Activated naive CD8-positive, alpha-beta T cell treated with anti-CD3 and anti-CD28 coated beads for 36 hours (primary cell): ENCODE results near the gene PFN1. TPM values are rescaled to one million over a fixed set of nuclear protein-coding genes. Genes with fewer than 3 reads are reported as not detected.
"Not testable (repeated sequence)": the region's sequence is repeated elsewhere in the genome, so short reads cannot be mapped to it uniquely, and the experiment has no call there.

Source experiments
- DNase-seq: peaks from one replicate; pipeline ENCODE4 v3.0.0; 2021
- H3K27ac Mint-ChIP-seq: one replicate; pipeline ENCODE4 v1.8.0; 2022; ENCODE audit warnings: mild to moderate bottlenecking, moderate library complexity, mixed read lengths
- H3K27me3 Mint-ChIP-seq: one replicate; pipeline ENCODE4 v1.8.0; 2022; ENCODE audit warnings: mild to moderate bottlenecking, mixed read lengths
- H3K36me3 Mint-ChIP-seq: one replicate; pipeline ENCODE4 v1.8.0; 2021; ENCODE audit warnings: mild to moderate bottlenecking, mixed read lengths
- H3K4me1 Mint-ChIP-seq: one replicate; pipeline ENCODE4 v1.8.0; 2021; ENCODE audit warnings: mixed read lengths
- H3K4me3 Mint-ChIP-seq: one replicate; pipeline ENCODE4 v1.8.0; 2022; ENCODE audit warnings: mild to moderate bottlenecking, moderate library complexity, mixed read lengths
- H3K9me3 Mint-ChIP-seq: one replicate; pipeline ENCODE4 v1.8.0; 2022; ENCODE audit warnings: mixed read lengths
- total RNA-seq, 2 experiments: library from RNA; stranded (reverse); gene quantifications; one replicate each; pipeline ENCODE4 v1.2.3, GENCODE V29; 2021

The PFN1 gene
- total RNA-seq, 2 experiments from 2014 or later, result 1,791 to 1,802 TPM

DNA sequence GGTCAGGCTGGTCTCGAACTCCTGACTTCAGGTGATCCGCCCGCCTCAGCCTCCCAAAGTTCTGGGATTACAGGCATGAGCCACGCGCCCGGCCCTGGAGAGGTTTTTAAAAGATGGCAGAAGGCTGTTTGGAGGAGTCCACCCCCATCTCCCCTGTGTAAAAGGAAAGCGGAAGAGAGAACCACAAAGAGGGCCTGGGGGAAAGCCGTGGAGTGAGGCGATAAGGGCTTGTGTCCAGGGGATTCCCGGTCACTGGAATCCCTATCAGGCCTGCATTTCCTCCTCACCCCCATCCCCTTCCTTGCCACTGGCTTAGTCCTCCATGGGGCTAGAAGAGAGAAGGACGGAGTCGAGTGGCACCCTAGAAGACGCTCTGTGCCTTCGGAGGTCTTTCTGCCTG, 16.4 kb downstream of the PFN1 start, which contains the start of gene GP1BA:
TSS of gene GP1BA (plus strand) at position 315 of the 400 bp plus-strand sequence. CDS start 328 bp downstream, outside the sequence.
- Mint-ChIP-seq H3K4me3 (no peak within 1 kb of the TSS), H3K36me3 (peaks cover 10% of the 10 kb centered on the region)

DNA sequence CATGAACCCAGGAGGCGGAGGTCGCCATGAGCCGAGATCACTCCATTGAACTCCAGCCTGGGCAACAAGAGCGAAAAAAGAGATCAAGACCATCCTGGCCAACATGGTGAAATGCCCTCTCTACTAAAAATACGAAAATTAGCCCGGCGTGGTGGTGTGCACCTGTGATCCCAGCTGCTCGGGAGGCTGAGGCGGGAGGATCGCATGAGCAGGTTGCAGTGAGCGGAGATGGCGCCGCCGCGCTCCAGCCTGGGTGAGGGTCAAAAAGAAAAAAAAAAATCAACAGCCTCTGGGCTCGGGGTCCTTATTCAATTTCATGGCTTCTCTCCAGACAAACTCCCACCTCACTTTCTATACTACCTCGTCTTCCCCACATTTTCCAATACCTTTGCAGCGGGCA, 19.4 kb downstream of the PFN1 start:
- no peak overlapping the region for H3K27ac Mint-ChIP-seq
- H3K4me1 Mint-ChIP-seq, result peaks cover 7% of the 10 kb centered on the region
- peaks cover 6% of the 10 kb centered on the region for H3K27me3 Mint-ChIP-seq
- no peak overlapping the region for H3K4me3 Mint-ChIP-seq
- DNase-seq, result no peak
- H3K9me3 Mint-ChIP-seq, result no peaks in the 10 kb centered on the region
- H3K36me3 Mint-ChIP-seq, result peaks cover 13% of the 10 kb centered on the region

More for the DNA sequence above, 16.4 kb downstream of the PFN1 start, which contains the start of gene GP1BA:
- no peak for DNase-seq
- Mint-ChIP-seq H3K27me3 (peaks cover 10% of the 10 kb centered on the region), H3K27ac (peak within 1 kb of the TSS; percentile 23), H3K9me3 (no peaks in the 10 kb centered on the region), H3K4me1 (peaks cover 22% of the 10 kb centered on the region)

DNA sequence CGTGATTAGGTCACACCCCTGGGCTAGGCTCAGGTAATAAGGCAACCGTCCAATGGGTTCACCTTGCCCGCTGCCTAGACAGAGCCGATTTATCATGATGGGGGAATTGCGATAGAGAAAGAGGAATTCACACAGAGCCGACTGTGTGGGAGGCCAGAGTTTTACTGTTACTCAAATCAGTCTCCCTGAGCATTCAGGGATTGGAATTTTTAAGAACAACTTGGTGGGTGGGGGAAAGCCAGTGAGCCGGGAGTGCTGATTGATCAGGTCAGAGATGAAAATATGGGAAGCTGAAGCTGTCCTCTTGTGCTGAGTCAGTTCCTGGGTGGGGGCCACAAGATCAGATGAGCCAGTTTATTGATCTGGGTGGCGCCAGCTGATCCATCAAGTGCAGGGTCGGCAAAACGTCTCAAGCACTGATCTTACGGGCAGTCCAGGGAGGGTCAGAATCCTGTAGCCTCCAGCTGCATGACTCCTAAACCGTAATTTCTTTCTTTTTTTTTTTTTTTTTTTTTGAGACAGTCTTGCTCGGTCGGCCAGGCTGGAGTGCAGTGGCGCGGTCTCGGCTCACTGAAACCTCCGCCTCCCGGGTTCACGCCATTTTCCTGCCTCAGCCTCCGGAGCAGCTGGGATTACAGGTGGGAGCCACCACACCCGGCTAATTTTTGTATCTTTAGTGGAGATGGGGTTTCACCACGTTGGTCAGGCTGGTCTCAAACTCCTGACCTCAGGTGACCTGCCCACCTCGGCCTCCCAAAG, 21.6 kb downstream of the PFN1 start:
- H3K9me3 Mint-ChIP-seq, H3K4me3 Mint-ChIP-seq, DNase-seq, H3K4me1 Mint-ChIP-seq, H3K36me3 Mint-ChIP-seq, H3K27me3 Mint-ChIP-seq, H3K27ac Mint-ChIP-seq: not testable (repeated sequence)

DNA sequence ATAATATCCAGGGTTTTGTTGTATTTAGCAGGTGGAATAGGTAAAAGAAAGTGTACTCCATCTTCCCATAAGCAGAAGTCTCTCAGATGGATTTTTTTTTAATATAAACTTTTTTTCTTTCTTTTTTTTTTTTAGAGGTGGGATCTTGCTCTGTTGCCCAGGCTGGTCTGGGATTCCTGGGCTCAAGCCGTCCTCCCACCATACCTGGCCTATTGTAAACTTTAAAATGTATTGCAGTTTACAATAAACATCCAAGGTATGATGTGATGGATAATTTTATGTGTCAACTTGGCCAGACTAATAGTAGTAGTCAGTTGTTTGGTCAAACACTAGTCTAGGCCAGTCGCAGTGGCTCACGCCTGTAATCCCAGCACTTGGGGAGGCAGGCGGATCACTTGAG, 27.0 kb downstream of the PFN1 start:
- Mint-ChIP-seq H3K27ac (no peak overlapping the region), H3K4me1 (no peaks in the 10 kb centered on the region), H3K9me3 (no peaks in the 10 kb centered on the region), H3K36me3 (peaks cover 2% of the 10 kb centered on the region), H3K27me3 (no peaks in the 10 kb centered on the region), H3K4me3 (no peak overlapping the region)
- DNase-seq, result no peak

DNA sequence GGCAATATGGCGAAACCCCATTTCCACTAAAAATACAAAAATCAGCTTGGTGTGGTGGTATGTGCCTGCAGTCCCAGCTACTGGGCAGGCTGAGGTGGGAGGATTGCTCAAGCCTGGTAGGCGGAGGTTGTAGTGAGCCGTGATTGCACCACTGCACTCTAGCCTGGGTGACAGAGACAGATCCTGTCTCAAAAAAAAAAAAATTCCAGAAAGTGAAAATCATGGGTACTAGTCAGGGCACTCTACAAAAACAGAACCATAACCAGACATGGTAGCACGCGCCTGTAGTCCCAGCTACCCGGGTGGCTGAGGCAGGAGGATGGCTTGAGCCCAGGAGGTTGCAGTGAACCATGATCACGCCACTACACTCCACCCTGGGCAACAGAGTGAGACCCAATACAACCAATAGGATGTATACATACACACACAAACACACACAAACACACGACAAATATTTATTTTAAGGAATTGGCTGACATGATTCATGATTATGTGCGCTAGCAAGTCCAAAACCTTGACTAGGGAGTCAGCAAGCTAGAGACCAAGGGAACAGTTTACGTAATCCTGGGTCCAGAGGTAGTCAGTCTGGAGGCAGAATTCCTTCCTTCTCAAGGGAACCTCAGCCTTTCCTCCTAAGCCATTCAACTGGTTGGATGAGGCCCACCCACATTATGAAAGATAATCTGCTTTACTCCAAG, 27.8 kb downstream of the PFN1 start:
- no peak for DNase-seq
- Mint-ChIP-seq H3K4me1 (no peaks in the 10 kb centered on the region), H3K9me3 (no peaks in the 10 kb centered on the region), H3K27me3 (no peaks in the 10 kb centered on the region), H3K36me3 (peaks cover 2% of the 10 kb centered on the region), H3K4me3 (no peak overlapping the region), H3K27ac (no peak overlapping the region)

DNA sequence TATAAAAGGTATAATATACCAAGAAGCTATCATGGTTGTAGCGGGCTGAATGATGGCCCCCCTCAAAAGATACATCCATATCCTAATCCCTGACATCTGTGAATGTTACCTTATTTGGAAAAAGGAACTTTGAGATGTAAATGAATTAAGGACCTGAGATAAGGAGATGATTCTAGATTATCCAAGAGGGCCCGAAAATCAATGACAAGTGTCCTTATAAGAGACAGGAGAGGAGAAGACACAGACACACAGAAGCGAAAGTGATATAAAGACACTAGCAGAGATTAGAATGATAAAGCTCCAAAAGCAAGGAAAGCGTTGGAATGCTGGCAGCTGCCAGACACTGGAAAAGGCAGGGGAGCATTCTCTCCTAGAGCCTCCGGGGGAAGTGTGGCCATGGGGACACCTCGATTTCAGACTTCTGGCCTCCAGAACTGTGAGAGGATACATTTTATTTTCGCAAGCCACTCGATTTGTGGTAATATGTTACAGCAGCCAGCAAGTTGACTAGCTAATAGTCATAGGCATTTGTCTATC, 28.8 kb downstream of the PFN1 start:
- Mint-ChIP-seq H3K27me3 (no peaks in the 10 kb centered on the region), H3K36me3 (peaks cover 2% of the 10 kb centered on the region)

DNA sequence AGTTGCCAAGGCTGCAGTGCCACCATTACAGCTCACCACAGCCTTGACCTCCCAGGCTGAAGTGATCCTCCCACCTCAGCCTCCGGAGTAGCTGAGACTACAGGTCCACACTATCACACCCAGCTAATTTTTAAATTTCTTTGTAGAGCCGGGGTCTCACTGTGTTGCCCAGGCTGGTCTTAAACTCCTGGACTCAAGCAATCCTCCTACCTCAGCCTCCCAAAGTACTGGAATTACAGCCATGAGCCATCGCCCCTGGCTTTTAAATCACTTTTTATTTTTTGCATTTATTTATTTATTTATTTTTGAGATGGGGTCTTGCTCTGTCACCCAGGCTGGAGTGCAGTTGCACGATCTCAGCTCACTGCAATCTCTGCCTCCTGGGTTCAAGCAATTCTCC, 33.8 kb downstream of the PFN1 start:
- not testable (repeated sequence) for H3K4me1 Mint-ChIP-seq, H3K27me3 Mint-ChIP-seq

More for the DNA sequence above, 28.8 kb downstream of the PFN1 start:
- Mint-ChIP-seq H3K4me1 (no peaks in the 10 kb centered on the region), H3K9me3 (no peaks in the 10 kb centered on the region), H3K27ac (no peak overlapping the region), H3K4me3 (no peak overlapping the region)
- DNase-seq, result no peak

DNA sequence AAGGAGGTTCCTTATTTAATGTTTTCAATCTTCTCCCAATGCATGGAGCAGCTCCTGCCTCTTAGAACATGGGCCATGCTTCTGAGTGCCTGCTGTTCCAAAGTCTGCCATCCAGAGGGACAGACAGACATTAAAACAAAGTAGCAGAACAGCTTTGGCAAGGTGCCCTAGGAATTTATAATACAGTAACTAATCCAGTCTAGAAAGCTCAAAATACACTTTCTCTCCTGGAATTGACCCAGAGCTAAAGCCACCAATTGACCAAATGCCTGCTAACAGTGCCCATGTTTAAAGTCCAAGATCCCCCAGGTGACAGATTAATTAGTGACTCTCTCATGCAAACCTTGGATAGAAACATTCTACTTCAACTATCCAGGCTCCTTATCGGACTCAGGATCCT, 34.3 kb downstream of the PFN1 start:
- no peaks in the 10 kb centered on the region for H3K36me3 Mint-ChIP-seq
- H3K27me3 Mint-ChIP-seq, result no peaks in the 10 kb centered on the region
- DNase-seq, result no peak
- H3K9me3 Mint-ChIP-seq, result no peaks in the 10 kb centered on the region
- H3K4me3 Mint-ChIP-seq, result no peak overlapping the region
- no peak overlapping the region for H3K27ac Mint-ChIP-seq
- H3K4me1 Mint-ChIP-seq, result no peaks in the 10 kb centered on the region

More for the DNA sequence above, 33.8 kb downstream of the PFN1 start:
- H3K4me3 Mint-ChIP-seq, H3K36me3 Mint-ChIP-seq, H3K9me3 Mint-ChIP-seq, DNase-seq, H3K27ac Mint-ChIP-seq: not testable (repeated sequence)

DNA sequence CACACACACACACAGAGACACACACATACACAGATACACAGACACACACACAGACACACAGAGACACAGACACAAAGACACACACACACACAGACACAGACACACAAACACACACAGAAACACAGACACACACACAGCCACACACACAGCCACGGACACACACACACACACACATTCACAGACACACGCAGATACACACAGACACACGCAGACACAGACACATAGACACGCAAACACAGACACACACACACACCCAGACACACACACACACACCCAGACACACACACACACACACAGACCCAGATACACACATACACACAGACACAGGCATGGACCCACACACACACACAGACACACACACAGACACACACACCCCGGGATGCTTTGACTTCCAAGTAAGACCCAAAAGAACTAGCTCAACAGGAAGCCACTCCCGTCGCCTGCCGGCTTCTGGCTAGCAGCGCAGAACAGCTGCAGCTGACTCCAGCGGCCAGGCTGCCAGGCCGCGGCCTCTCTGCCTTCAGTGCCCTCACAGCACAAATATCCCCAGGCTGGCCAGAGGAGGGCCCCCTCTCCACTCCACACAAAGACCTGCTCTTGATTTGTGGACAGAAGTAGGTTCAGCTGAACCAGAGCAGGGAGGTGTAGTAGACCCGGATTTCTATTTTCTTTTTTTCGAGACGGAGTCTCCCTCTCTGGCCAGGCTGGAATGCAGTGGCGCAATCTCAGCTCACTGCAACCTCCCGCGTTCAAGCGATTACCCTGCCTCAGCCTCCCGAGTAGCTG, 39.4 kb downstream of the PFN1 start:
- Mint-ChIP-seq H3K4me1 (peaks cover 6% of the 10 kb centered on the region), H3K27ac (no peak overlapping the region), H3K4me3 (no peak overlapping the region), H3K27me3 (no peaks in the 10 kb centered on the region), H3K9me3 (no peaks in the 10 kb centered on the region), H3K36me3 (no peaks in the 10 kb centered on the region)
- DNase-seq, result peak; percentile 77

DNA sequence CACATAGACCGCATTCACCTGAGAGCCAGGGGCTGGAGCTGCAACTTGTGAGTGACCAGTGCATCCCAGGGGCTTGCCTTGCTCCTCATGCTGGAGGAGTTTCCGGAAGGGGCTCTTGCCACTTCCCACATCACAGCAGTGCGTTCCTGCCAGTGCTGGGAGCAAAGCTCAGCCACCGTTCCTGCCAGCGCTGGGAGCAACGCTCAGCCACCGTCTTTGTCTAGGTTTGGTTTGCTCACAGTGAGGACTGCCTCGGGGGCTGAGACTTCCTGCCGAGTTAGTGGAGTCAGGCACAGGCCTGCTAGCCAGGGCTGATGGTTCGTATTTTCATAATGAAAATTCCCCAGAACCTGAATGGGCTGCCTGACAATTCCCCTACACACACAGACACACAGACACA, 40.0 kb downstream of the PFN1 start:
- H3K4me3 Mint-ChIP-seq, result no peak overlapping the region

DNA sequence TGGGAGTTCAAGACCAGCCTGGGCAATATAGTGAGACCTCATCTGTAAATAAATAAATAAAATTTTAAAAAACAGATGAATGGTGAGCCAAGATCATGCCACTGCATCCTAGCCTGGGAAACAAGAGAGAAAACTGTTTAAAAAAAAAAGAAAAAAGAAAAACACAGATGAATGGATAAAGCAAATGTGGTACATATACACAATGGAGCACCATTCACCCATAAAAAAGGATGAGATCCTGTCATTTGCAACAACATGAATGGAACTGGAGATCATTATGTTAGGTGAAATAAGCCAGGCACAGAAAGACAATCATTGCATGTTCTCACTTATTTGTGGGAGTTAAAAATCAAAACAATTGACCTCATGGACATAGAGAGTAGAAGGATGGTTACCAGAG, 41.7 kb downstream of the PFN1 start:
- H3K27ac Mint-ChIP-seq, H3K36me3 Mint-ChIP-seq, H3K9me3 Mint-ChIP-seq, H3K4me3 Mint-ChIP-seq, H3K27me3 Mint-ChIP-seq, DNase-seq: not testable (repeated sequence)
- H3K4me1 Mint-ChIP-seq, result peaks cover 23% of the 10 kb centered on the region

More for the DNA sequence above, 40.0 kb downstream of the PFN1 start:
- no peaks in the 10 kb centered on the region for H3K9me3 Mint-ChIP-seq
- H3K27me3 Mint-ChIP-seq, result no peaks in the 10 kb centered on the region
- no peaks in the 10 kb centered on the region for H3K36me3 Mint-ChIP-seq
- no peak for DNase-seq
- H3K4me1 Mint-ChIP-seq, result peaks cover 10% of the 10 kb centered on the region
- no peak overlapping the region for H3K27ac Mint-ChIP-seq

DNA sequence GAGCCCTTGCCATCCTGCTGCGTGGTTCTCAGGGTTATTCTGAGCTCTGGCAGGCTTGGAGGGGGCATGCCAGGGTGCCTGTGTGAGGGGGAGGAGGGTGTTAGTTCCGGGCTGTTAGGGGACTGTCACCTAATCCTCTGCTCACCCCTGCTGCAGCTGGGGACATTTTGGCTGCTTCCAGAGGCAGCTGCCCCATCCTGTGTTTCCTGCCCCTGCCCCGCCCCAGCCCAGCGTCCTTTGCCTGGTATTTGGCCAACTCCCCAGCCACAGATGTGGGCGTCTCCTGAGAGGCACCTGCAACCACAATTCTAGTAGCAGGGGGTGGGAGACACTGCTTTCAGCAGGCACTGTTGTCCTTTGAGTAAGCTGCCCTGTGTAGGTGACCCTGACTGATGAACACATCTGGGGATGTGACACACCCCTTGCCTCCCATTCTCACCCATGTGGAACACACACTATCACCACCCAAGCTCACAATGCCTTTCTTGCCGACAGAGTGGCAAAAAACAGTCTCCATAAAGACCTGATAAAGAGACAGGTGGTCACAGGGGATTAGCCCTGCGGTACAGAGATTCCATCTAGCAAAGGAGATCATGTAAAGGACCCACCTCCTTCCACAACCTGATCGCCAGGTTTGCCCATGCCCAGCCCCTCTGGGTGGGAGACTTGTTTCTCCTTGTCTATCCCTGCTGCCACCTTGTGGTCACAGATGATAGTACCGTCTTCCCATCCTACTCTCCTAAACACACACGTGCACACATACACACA, 45.1 kb downstream of the PFN1 start, which contains the start of gene CHRNE:
TSS of gene CHRNE (minus strand) at position 48 of the 768 bp plus-strand sequence. CDS start at position 13, 35 bp downstream.
- peaks cover 35% of the 10 kb centered on the region for H3K4me1 Mint-ChIP-seq

DNA sequence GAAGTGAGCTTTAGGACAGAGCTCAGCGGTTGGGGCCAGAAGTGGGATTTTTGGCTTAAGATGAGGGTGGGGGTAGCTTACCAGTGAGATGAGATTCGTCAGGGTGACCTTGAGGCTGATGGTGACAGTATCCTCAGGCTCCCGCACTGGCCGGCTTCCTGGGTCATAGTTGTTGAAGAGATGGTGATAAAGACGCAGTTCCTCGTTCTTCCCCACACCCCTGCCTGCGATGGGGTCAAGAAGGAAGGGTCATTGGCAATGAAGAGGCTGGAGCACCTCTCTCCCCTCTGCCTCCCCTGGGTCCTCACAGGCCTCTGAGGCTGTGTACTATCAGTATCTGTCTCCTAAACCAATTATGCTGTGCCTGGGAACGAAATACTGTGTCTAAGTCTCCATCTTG, 45.8 kb downstream of the PFN1 start:
- peak overlapping the region; percentile 52 for H3K27ac Mint-ChIP-seq
- H3K4me3 Mint-ChIP-seq, result no peak overlapping the region
- H3K4me1 Mint-ChIP-seq, result peaks cover 33% of the 10 kb centered on the region
- peaks cover 10% of the 10 kb centered on the region for H3K36me3 Mint-ChIP-seq
- no peaks in the 10 kb centered on the region for H3K9me3 Mint-ChIP-seq
- DNase-seq, result no peak
- H3K27me3 Mint-ChIP-seq, result no peaks in the 10 kb centered on the region

More for the DNA sequence above, 45.1 kb downstream of the PFN1 start, which contains the start of gene CHRNE:
- H3K27ac Mint-ChIP-seq, result peak within 1 kb of the TSS; percentile 52
- no peaks in the 10 kb centered on the region for H3K9me3 Mint-ChIP-seq
- no peaks in the 10 kb centered on the region for H3K27me3 Mint-ChIP-seq
- peaks cover 10% of the 10 kb centered on the region for H3K36me3 Mint-ChIP-seq
- H3K4me3 Mint-ChIP-seq, result peak within 1 kb of the TSS; percentile 16
- DNase-seq, result peak; percentile 71

DNA sequence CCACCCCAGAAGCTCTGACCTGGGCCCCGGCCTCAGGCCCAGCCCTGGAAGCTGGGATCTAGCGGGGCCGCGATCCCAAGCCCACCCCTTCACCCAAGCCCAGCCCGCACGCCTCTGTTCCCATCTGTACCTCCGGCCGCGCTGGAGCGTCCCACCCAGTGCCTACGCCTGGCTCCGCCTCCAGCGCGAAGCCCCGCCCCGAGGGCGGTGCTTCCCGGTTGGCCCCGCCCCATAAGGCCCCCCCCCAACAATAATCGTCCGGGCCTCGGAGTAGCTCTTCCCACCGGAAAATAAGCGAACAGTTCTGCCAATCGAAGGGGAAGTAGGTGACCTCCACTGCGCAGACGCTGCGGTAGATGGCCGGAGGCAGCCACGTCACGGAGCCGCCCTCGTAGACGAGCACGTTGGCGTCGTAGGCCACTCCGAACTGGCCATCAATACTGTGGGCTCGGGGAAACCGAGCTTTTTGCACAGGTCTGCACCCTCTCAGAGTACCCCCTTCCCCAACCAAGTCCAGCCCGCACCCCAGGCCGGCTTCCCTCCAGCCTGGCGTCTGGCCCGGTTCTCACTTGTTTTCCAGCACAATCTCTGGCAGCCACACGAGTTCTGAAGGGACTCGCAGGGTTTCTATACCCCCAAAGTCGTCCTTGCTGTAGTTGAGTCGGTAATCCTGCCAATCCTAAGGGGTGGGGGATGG, 46.5 kb downstream of the PFN1 start:
- Mint-ChIP-seq H3K27me3 (no peaks in the 10 kb centered on the region), H3K36me3 (peaks cover 10% of the 10 kb centered on the region), H3K4me1 (peaks cover 33% of the 10 kb centered on the region), H3K4me3 (no peak overlapping the region), H3K27ac (peak overlapping the region; percentile 52), H3K9me3 (no peaks in the 10 kb centered on the region)
- DNase-seq, result no peak
